Epithelial cell of proximal tubule (primary cell): ENCODE measurements around the gene MPEG1. TPM values are rescaled to one million over a fixed set of nuclear protein-coding genes. Genes with fewer than 3 reads are reported as not detected.
A peak's percentile ranks its signal among the peaks of the same experiment; 100 is the strongest.

Experiments used
- DNase-seq: peaks from one replicate; pipeline ENCODE4 v3.0.0-alpha.2; 2011; ENCODE audit warnings: low read depth
- H3K4me3 ChIP-seq: 2 replicates; pipeline ENCODE4 v1.5.1; 2011; ENCODE audit warnings: low read depth, mild to moderate bottlenecking, low read length
- total RNA-seq: library from RNA; depleted of rRNA; stranded (reverse); fragments of >200 nt; gene quantifications from 2 replicates; pipeline ENCODE4 v1.2.3, GENCODE V29; 2015
- TF ChIP-seq, protein P1 (sequence below): conservative IDR thresholded peaks from 2 replicates; pipeline ENCODE4 v1.5.1; 2012; ENCODE audit warnings: low read depth, mild to moderate bottlenecking, low read length

The MPEG1 gene
- total RNA-seq, 1 donor from 2014 or later, result not detected

DNA sequence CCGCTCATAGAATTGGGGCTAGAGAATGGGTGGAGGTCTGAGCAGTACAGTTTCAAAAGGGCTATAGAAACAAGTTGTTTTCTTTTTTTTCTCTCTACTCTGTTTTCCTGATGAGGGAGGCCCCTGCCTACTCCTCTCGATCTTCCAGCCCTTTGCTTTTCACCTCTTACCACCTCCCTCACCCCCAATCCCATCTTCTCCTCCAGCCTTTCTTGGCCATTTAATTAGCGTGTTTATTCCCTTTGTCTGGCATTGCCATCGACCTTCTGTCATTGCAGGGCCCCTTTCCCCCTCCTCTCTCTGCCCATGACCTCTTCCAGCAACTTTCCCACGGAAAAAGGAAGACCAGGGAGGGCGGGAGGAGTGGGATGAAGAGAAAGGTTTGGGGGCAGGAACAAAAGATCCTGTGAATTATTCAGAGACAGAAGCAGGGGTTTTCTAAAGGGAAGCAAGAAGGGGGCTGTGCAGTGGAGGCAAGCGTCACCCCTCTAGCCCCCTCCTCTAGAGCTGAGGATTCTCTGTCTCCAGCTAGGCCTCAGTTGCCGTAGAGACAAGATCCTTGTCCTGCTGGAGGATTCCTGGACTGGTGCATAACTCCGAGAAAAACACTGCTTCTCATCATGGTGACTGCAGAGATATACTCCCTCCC is 27.9 kb downstream of the MPEG1 start:
- H3K4me3 ChIP-seq, result no peak overlapping the region
- TF ChIP-seq, protein P1, sequence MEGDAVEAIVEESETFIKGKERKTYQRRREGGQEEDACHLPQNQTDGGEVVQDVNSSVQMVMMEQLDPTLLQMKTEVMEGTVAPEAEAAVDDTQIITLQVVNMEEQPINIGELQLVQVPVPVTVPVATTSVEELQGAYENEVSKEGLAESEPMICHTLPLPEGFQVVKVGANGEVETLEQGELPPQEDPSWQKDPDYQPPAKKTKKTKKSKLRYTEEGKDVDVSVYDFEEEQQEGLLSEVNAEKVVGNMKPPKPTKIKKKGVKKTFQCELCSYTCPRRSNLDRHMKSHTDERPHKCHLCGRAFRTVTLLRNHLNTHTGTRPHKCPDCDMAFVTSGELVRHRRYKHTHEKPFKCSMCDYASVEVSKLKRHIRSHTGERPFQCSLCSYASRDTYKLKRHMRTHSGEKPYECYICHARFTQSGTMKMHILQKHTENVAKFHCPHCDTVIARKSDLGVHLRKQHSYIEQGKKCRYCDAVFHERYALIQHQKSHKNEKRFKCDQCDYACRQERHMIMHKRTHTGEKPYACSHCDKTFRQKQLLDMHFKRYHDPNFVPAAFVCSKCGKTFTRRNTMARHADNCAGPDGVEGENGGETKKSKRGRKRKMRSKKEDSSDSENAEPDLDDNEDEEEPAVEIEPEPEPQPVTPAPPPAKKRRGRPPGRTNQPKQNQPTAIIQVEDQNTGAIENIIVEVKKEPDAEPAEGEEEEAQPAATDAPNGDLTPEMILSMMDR, result no peak
- DNase-seq, result no peak

DNA sequence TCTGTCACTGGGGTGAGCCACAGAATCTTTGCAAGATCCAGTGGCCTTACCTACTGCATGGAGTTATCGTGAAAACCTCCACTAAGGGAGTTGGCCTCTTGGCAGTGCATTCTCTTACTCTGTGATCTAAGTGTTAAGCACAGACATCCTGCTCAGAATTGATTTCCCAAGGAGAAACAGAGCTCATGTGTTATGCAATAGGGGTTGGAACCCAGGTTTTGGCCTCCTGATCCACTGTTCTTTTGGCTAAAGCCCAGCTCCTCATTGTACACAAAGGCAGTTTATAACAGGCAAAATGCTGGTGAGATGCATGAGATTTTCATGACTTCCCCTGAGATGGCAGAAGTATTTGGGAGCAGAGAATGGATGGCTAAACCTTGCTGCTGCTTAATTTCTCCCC is 29.0 kb downstream of the MPEG1 start:
- TF ChIP-seq, protein P1, result no peak
- H3K4me3 ChIP-seq, result no peak overlapping the region
- DNase-seq, result no peak

DNA sequence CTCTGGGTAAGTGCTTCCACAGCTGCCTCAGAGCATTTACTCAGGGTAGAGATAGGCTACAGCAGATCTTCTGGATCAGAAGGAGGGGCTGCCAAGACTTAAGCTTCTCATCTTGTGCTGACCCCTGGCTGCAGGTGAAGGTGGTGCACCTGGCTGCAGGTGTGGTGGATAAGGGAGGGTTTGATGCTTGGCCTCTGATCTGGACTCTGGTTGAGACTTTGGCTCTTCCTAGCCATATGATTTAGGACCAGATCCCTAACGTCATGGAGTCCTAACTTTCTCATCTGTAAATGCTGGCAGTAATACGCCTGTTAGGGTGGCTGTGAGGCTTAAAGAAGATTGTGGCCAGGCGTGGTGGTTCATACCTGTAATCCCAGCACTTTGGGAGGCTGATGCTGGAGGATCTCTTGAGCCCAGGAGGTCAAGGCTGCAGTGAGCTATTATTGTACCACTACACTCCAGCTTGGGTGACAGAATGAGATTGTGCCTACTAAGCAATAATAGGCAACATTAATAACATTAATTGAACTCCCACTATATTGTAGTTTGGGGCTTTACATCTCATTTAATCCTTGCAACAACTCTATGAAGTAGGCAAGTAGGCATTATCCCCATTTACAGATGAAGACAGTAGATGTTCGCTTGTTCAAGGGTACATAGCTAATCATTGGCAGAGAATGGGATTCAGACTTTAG is 30.1 kb downstream of the MPEG1 start:
- TF ChIP-seq, protein P1, result peak; percentile 56
- H3K4me3 ChIP-seq, result no peak overlapping the region
- no peak for DNase-seq

DNA sequence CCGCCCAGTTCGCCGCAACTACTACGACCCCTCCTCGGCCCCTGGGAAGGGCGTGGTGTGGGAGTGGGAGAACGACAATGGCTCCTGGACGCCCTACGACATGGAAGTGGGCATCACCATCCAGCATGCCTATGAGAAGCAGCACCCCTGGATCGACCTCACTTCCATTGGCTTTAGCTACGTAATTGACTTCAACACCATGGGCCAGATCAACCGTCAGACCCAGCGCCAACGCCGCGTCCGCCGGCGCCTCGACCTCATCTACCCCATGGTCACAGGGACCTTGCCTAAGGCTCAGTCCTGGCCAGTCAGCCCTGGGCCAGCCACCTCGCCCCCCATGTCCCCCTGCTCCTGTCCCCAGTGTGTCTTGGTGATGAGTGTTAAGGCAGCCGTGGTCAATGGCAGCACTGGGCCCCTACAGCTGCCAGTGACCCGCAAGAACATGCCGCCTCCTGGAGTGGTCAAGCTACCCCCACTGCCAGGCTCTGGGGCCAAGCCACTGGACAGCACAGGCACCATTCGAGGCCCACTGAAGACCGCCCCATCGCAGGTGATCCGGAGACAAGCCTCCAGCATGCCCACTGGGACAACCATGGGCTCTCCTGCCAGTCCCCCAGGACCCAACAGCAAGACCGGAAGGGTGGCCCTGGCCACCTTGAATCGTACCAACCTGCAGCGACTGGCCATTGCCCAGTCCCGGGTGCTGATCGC is 30.8 kb downstream of the MPEG1 start:
- DNase-seq, result no peak
- TF ChIP-seq, protein P1, result no peak

DNA sequence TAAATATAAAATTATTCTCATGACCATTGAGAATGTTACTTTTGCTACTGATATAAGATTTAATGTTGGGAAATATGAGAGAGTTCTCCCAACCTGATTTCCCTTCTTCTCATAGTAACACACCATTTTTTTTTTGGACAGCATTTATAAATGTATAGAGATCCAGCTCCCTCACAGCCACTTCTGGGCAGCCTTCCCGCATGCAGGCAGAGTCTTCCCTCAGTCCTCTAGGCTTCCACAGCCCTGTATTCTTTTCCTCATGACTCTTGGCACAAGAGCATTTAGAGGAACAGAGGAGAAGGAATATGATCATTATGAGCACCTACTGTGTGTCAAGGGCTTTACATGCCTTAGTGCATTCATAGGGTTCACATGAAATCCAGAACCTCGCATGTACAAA is 31.8 kb downstream of the MPEG1 start:
- TF ChIP-seq, protein P1, result no peak
- H3K4me3 ChIP-seq, result no peak overlapping the region
- DNase-seq, result no peak

More for the DNA sequence above, 30.8 kb downstream of the MPEG1 start:
- H3K4me3 ChIP-seq, result no peak overlapping the region

DNA sequence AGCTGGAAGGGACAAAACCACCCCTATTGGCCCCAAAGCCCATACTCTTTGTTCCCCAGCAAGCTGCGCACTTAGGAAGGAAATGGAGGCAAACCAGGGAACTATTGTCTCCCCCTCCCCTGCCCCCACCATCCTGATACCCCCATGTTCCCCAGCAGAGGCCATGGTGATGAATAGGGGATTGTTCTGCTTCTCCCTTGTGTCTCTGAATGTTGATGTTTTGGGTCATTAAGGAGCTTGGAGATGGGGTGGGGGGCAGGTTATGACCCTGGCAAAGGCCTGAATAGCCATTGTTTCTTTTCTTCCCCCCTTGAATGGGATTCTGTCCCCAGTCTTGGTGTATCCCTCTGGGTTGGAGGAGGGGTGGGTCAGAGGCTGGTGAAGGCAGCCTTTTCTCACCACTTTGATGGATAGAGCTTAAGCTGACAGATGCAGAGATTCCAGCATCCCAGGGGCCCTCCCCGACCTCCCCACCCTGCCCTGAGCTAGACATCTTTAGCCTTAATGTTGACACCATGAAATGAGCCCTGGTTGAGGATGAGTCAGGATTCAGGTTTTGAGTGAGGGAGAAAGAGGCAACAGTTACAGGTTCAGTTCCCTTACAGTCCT is 32.5 kb downstream of the MPEG1 start:
- TF ChIP-seq, protein P1, result no peak
- no peak for DNase-seq
- no peak overlapping the region for H3K4me3 ChIP-seq
